Fibroblast of lung (primary cell): ENCODE data around the gene ATG7.

ENCODE experiments used
- CTCF ChIP-seq, 2 donors: IDR thresholded peaks in 1 of 2; conservative IDR thresholded peaks in 1 of 2; 1 replicate in 1 of 2; 2 replicates in 1 of 2; pipeline ENCODE4 v1.5.1; 2011 to 2012; ENCODE audit warnings: low read length in 2 of 2, control low read depth in 1 of 2, inconsistent platforms in 1 of 2, low read depth in 1 of 2, mild to moderate bottlenecking in 1 of 2
- EZH2 ChIP-seq: IDR thresholded peaks from 2 replicates; pipeline ENCODE4 v1.5.1; 2012; ENCODE audit warnings: low read length, control low read depth, mild to moderate bottlenecking; ENCODE audit errors: missing control alignments

- TF ChIP-seq CTCF (conservative IDR thresholded peaks at IDR 0.05 in 1 of 2, IDR thresholded peaks at IDR 0.05 in 1 of 2; ENCODE audit: low read depth in 1 of 2, low read length in 2 of 2) (no peak), EZH2 (no peak)
Observed at GRCh38 chr3:11322931-11323330, 50.7 kb downstream of the ATG7 start.
